Stimulated activated naive CD8-positive, alpha-beta T cell treated with anti-CD3 and anti-CD28 coated beads, Interleukin-15, Interleukin-2, amounts not matched to agents 100 U/mL and 50 U/mL, for 24 hours (primary cell): ENCODE data around the gene EFEMP2.
A peak's percentile ranks its signal among the peaks of the same experiment; 100 is the strongest.

Source experiments
- ATAC-seq: fragments of 150-1000 bp; cut with Tn5 transposase; one replicate; pipeline ENCODE4 v1.10.0; 2021
- DNase-seq: peaks from one replicate; pipeline ENCODE4 v3.0.0; 2021

The EFEMP2 gene

GRCh38 chr11:65900125-65900898 is 27.7 kb upstream of the EFEMP2 start, which contains the start of gene FOSL1:
Gene FOSL1, minus strand, starts transcription at chr11:65900388. Its CDS starts 49 bp downstream, at chr11:65900339.
- peak; percentile 90 for ATAC-seq
- DNase-seq, result peak; percentile 97

- ATAC-seq (peak; percentile 59), DNase-seq (peak; percentile 85)
Measured at GRCh38 chr11:65899356-65900124, 26.9 kb upstream of the EFEMP2 start.

- no peak for ATAC-seq
- no peak for DNase-seq
Measured at GRCh38 chr11:65898656-65899355, 26.2 kb upstream of the EFEMP2 start.

- DNase-seq (no peak), ATAC-seq (no peak)
Measured at GRCh38 chr11:65897020-65897471, 24.4 kb upstream of the EFEMP2 start.

GRCh38 chr11:65896034-65896999 is 23.7 kb upstream of the EFEMP2 start:
- DNase-seq, result no peak
- ATAC-seq, result no peak

GRCh38 chr11:65895482-65895981 is 22.9 kb upstream of the EFEMP2 start:
- no peak for ATAC-seq
- no peak for DNase-seq

GRCh38 chr11:65894034-65894591 is 21.5 kb upstream of the EFEMP2 start:
- no peak for ATAC-seq
- DNase-seq, result no peak

GRCh38 chr11:65892661-65893317 is 20.2 kb upstream of the EFEMP2 start:
- DNase-seq, result no peak
- no peak for ATAC-seq

GRCh38 chr11:65892137-65892540 is 19.5 kb upstream of the EFEMP2 start:
- DNase-seq, result peak; percentile 63
- peak; percentile 20 for ATAC-seq

GRCh38 chr11:65891219-65892136 is 18.9 kb upstream of the EFEMP2 start:
- peak; percentile 68 for DNase-seq

GRCh38 chr11:65890324-65891218 is 18.0 kb upstream of the EFEMP2 start, which contains the start of gene CCDC85B:
Gene CCDC85B, plus strand, starts transcription at chr11:65890673. Its CDS starts 111 bp downstream, at chr11:65890784.
- DNase-seq (peak; percentile 99), ATAC-seq (peak; percentile 55)

More at GRCh38 chr11:65891219-65892136, 18.9 kb upstream of the EFEMP2 start:
- ATAC-seq, result no peak

- DNase-seq, result peak; percentile 98
- ATAC-seq, result peak; percentile 69
Measured at GRCh38 chr11:65888163-65888814, 15.7 kb upstream of the EFEMP2 start, which contains the start of gene FIBP. Gene FIBP, minus strand, starts transcription at chr11:65888471. Its CDS starts 53 bp downstream, at chr11:65888418.

GRCh38 chr11:65887723-65888162 is 15.1 kb upstream of the EFEMP2 start:
- ATAC-seq (no peak), DNase-seq (no peak)

- DNase-seq (no peak), ATAC-seq (no peak)
Measured at GRCh38 chr11:65886826-65887722, 14.5 kb upstream of the EFEMP2 start.

GRCh38 chr11:65885808-65886536 is 13.4 kb upstream of the EFEMP2 start:
- ATAC-seq, result no peak
- DNase-seq, result no peak
